Esophagus squamous epithelium (tissue), 5 donors: ENCODE measurements around the gene FGGY. TPM values are rescaled to one million over a fixed set of nuclear protein-coding genes. Genes with fewer than 3 reads are reported as not detected.
"Not testable (repeated sequence)": the region's sequence is repeated elsewhere in the genome, so short reads cannot be mapped to it uniquely, and the experiment has no call there.

Experiments
- DNase-seq: peaks from one replicate; lab custom pipeline; 2025; lab: John Stamatoyannopoulos, UW
- H3K27ac ChIP-seq, 4 donors: fragments of 200-600 bp; sonication (generic); one replicate each; pipeline ENCODE4 v1.5.1; 2016 to 2019; ENCODE audit warnings: mild to moderate bottlenecking in 1 of 4
- H3K27me3 ChIP-seq, 4 donors: fragments of 200-600 bp; sonication (generic); 1 replicate in 3 of 4; 2 replicates in 1 of 4; pipeline versions ENCODE4 v1.5.1 to v1.6.0; 2017 to 2021; ENCODE audit warnings: antibody characterized with exemption in 1 of 4
- H3K36me3 ChIP-seq, 3 donors: fragments of 200-600 bp; sonication (generic); one replicate each; pipeline ENCODE4 v1.5.1; 2016 to 2019
- H3K4me1 ChIP-seq, 3 donors: fragments of 200-600 bp; sonication (generic); one replicate each; pipeline ENCODE4 v1.5.1; 2017 to 2019
- H3K4me3 ChIP-seq, 4 donors: fragments of 200-600 bp; sonication (generic); 1 replicate in 3 of 4; 2 replicates in 1 of 4; pipeline ENCODE4 v1.5.1; 2016 to 2019; ENCODE audit warnings: mild to moderate bottlenecking in 2 of 4, moderate library complexity in 1 of 4
- H3K9me3 ChIP-seq, 3 donors: fragments of 200-600 bp; sonication (generic); one replicate each; pipeline ENCODE4 v1.5.1; 2016 to 2019
- CTCF ChIP-seq, 6 experiments: fragments of 450-650 bp in 4 of 6; fragments of 200-600 bp in 2 of 6; sonication (generic) in 2 of 6; IDR thresholded peaks; one replicate each; pipeline ENCODE4 v1.5.1; 2016 to 2019; ENCODE audit warnings: antibody characterized with exemption in 6 of 6, mild to moderate bottlenecking in 4 of 6, moderate library complexity in 4 of 6
- POLR2A ChIP-seq, 4 donors: fragments of 450-650 bp; IDR thresholded peaks; one replicate each; pipeline ENCODE4 v1.6.1; 2017; ENCODE audit warnings: antibody characterized with exemption in 4 of 4, mild to moderate bottlenecking in 4 of 4, moderate library complexity in 3 of 4
- whole genome bisulfite sequencing, 2 donors: methylation state at CpG; one replicate each; pipeline ENCODE4 v1.1.5; 2018; 5-methylcytosine and 5-hydroxymethylcytosine counted together
- intact Hi-C: fragments of 100-400 bp; cut with DNase I; formaldehyde crosslinking; loops from one replicate; pipeline ENCODE4 v1.15.0; 2022
- total RNA-seq, 4 donors: library from RNA; depleted of rRNA; stranded (reverse); fragments of >200 nt; gene quantifications; one replicate each; pipeline ENCODE4 v1.1.0, GENCODE V29; 2016
- donor health status: DM: yes; HTN: yes; CAD: no.

Gene FGGY
- total RNA-seq, 4 donors from 2014 or later, result 6.0 to 18.1 (median 9.3) TPM

GRCh38 chr1:59732214-59732955, 435.5 kb downstream of the FGGY start:
- no peak for DNase-seq
- intact Hi-C loops, result no loop called here
- TF ChIP-seq CTCF (IDR thresholded peaks at IDR 0.05) (no peak), POLR2A (IDR thresholded peaks at IDR 0.05) (no peak)

GRCh38 chr1:59733443-59734141, 436.7 kb downstream of the FGGY start:
- Histone ChIP-seq H3K36me3 (no peaks in the 10 kb centered on the region), H3K9me3 (peaks cover 0 to 3% (median 0%) of the 10 kb centered on the region in 3 donors), H3K4me3 (no peak overlapping the region), H3K4me1 (peaks cover 0 to 47% (median 29%) of the 10 kb centered on the region in 3 donors), H3K27me3 (no peaks in the 10 kb centered on the region), H3K27ac (peak overlapping the region in 3 of 4 donors; percentile 68 to 80 (median 77))
- no peak for TF ChIP-seq POLR2A (IDR thresholded peaks at IDR 0.05)
- no peak for TF ChIP-seq CTCF (IDR thresholded peaks at IDR 0.05)
- DNase-seq, result no peak
- 75 to 94% methylated on average over 3 of the region's 3 CpGs for WGBS, 2 donors
- intact Hi-C loops, result no loop called here

More at GRCh38 chr1:59732214-59732955, 435.5 kb downstream of the FGGY start:
- WGBS, 2 donors, result 77 to 84% methylated on average over 10 of the region's 10 CpGs
- H3K27ac ChIP-seq, result peak overlapping the region; percentile 35 to 80 (median 74)
- no peaks in the 10 kb centered on the region for H3K36me3 ChIP-seq
- peaks cover 0 to 42% (median 29%) of the 10 kb centered on the region in 3 donors for H3K4me1 ChIP-seq
- H3K4me3 ChIP-seq, result no peak overlapping the region
- H3K9me3 ChIP-seq, result peaks cover 0 to 3% (median 0%) of the 10 kb centered on the region in 3 donors
- no peaks in the 10 kb centered on the region for H3K27me3 ChIP-seq

GRCh38 chr1:59735927-59736326, 439.0 kb downstream of the FGGY start:
- H3K4me1 ChIP-seq, result peaks cover 0 to 34% (median 17%) of the 10 kb centered on the region in 3 donors
- H3K9me3 ChIP-seq, intact Hi-C loops: not testable (repeated sequence)

GRCh38 chr1:59736744-59737143, 439.9 kb downstream of the FGGY start:
- TF ChIP-seq CTCF (IDR thresholded peaks at IDR 0.05) (no peak), POLR2A (IDR thresholded peaks at IDR 0.05) (no peak)
- WGBS, 2 donors, result 88 to 95% methylated on average over 3 to 4 of the region's 4 CpGs

More at GRCh38 chr1:59735927-59736326, 439.0 kb downstream of the FGGY start:
- 79 to 81% methylated on average over 3 of the region's 3 CpGs for WGBS, 2 donors
- not testable (repeated sequence) for H3K36me3 ChIP-seq, DNase-seq, H3K27me3 ChIP-seq, H3K4me3 ChIP-seq, H3K27ac ChIP-seq

GRCh38 chr1:59737638-59738037, 440.7 kb downstream of the FGGY start:
- Histone ChIP-seq H3K4me1 (peaks cover 0 to 21% (median 3%) of the 10 kb centered on the region in 3 donors), H3K27ac (no peak overlapping the region), H3K4me3 (no peak overlapping the region), H3K9me3 (peaks cover 0 to 3% (median 0%) of the 10 kb centered on the region in 3 donors), H3K36me3 (no peaks in the 10 kb centered on the region), H3K27me3 (no peaks in the 10 kb centered on the region)
- DNase-seq, result no peak
- intact Hi-C loops, result no loop called here
- WGBS, 2 donors, result 85 to 86% methylated on average over 5 of the region's 5 CpGs
- TF ChIP-seq CTCF (IDR thresholded peaks at IDR 0.05) (no peak), POLR2A (IDR thresholded peaks at IDR 0.05) (no peak)

More at GRCh38 chr1:59736744-59737143, 439.9 kb downstream of the FGGY start:
- Histone ChIP-seq H3K27ac (no peak overlapping the region), H3K4me3 (no peak overlapping the region), H3K4me1 (peaks cover 0 to 26% (median 9%) of the 10 kb centered on the region in 3 donors), H3K9me3 (peaks cover 0 to 3% (median 0%) of the 10 kb centered on the region in 3 donors), H3K36me3 (no peaks in the 10 kb centered on the region), H3K27me3 (no peaks in the 10 kb centered on the region)
- no peak for DNase-seq
- intact Hi-C loops, result no loop called here
